SKM-1 treated with dmso at 0.1 percent for 144 hours (cell line): ENCODE measurements around the gene PDE3A.
A peak's percentile ranks its signal among the peaks of the same experiment; 100 is the strongest.
"Not testable (repeated sequence)": the region's sequence is repeated elsewhere in the genome, so short reads cannot be mapped to it uniquely, and the experiment has no call there.

Source experiments
- DNase-seq: peaks from one replicate; lab custom pipeline; 2025; ENCODE audit not compliant: unreplicated experiment; lab: John Stamatoyannopoulos, UW

Gene PDE3A

GRCh38 chr12:20596061-20596460 lies 227.7 kb downstream of the PDE3A start:
- DNase-seq, result peak; percentile 0

- DNase-seq, result no peak
Observed at GRCh38 chr12:20599757-20600156, 231.4 kb downstream of the PDE3A start.

GRCh38 chr12:20601668-20602280 lies 233.4 kb downstream of the PDE3A start:
- DNase-seq, result no peak

GRCh38 chr12:20602641-20603391 lies 234.5 kb downstream of the PDE3A start:
- no peak for DNase-seq

- no peak for DNase-seq
Observed at GRCh38 chr12:20604408-20605067, 236.2 kb downstream of the PDE3A start.

GRCh38 chr12:20615020-20615419 lies 246.7 kb downstream of the PDE3A start:
- DNase-seq, result not testable (repeated sequence)

GRCh38 chr12:20616093-20616492 lies 247.8 kb downstream of the PDE3A start:
- DNase-seq, result no peak

- DNase-seq, result no peak
Observed at GRCh38 chr12:20620261-20620660, 251.9 kb downstream of the PDE3A start.

GRCh38 chr12:20624718-20625117 lies 256.4 kb downstream of the PDE3A start:
- no peak for DNase-seq

- DNase-seq, result no peak
Observed at GRCh38 chr12:20625531-20625930, 257.2 kb downstream of the PDE3A start.

GRCh38 chr12:20627001-20627588 lies 258.8 kb downstream of the PDE3A start:
- no peak for DNase-seq

- DNase-seq, result no peak
Observed at GRCh38 chr12:20628226-20628787, 260.0 kb downstream of the PDE3A start.

GRCh38 chr12:20628999-20629398 lies 260.7 kb downstream of the PDE3A start:
- DNase-seq, result no peak

GRCh38 chr12:20629414-20630156 lies 261.2 kb downstream of the PDE3A start:
- DNase-seq, result no peak

GRCh38 chr12:20631711-20632110 lies 263.4 kb downstream of the PDE3A start:
- no peak for DNase-seq

- DNase-seq, result no peak
Observed at GRCh38 chr12:20641106-20641505, 272.8 kb downstream of the PDE3A start.

- no peak for DNase-seq
Observed at GRCh38 chr12:20643822-20644221, 275.5 kb downstream of the PDE3A start.

- peak; percentile 8 for DNase-seq
Observed at GRCh38 chr12:20646239-20646827, 278.0 kb downstream of the PDE3A start.

- no peak for DNase-seq
Observed at GRCh38 chr12:20653871-20654270, 285.5 kb downstream of the PDE3A start.

- no peak for DNase-seq
Observed at GRCh38 chr12:20656600-20656999, 288.3 kb downstream of the PDE3A start.
